ENCODE measurements around the gene IRF7. TPM values are rescaled to one million over a fixed set of nuclear protein-coding genes. Genes with fewer than 3 reads are reported as not detected.

Gene IRF7
- total and polyA plus RNA-seq, 2 of the 4 experiments (the other 2 are of a cell fraction): 1.6 to 4.5 TPM

DNA sequence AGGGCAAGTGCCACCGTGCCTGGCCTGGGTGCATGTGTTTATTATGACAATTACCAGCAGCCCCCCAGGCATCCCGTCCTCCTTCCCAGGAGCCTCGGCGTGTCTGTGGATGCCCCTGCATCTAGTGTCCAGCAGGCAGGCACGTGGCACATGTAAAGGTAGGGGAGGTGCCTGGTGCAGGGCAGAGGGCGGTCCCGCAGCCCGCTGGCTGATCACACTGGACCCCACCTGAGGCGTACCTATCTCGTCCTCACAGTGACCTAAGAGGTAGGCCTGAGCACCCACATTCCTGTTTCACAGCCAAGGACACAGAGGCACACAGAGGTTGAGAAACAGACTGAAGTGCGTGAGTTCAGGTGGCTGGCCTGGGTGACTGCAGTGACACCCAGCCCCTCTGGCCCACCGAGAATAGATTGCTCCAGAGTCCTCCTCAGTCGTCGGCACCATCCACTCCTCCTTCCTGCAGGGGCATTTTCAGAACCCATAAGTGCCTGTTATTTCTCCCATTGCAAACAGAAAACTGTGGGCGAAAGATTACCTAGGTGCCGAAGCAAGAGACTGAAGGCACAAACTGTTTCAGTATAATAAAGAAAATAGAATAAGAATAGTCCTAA lies 42.5 kb downstream of the IRF7 start:
- no peak overlapping the region for H4K91ac ChIP-seq (ENCODE audit: insufficient read depth, low read depth, low read length)
- no peaks in the 10 kb centered on the region; the same call in 1 of the 2 replicates for H3K27me3 ChIP-seq (ENCODE audit: control insufficient read depth, insufficient read depth, low read length)
- ATAC-seq (ENCODE audit: low read depth): no peak
- H2AK5ac ChIP-seq (ENCODE audit: low read depth, low read length): peak overlapping the region; percentile 26; the same call in 1 of the 2 replicates
- no peak overlapping the region for H3K56ac ChIP-seq (ENCODE audit: extremely low read depth, insufficient read depth, low read length)
- no peak overlapping the region for H3K9ac ChIP-seq (ENCODE audit: low read depth, low read length)
- in situ Hi-C loops (cut with MboI; ENCODE audit: low sequenced_read_pairs) (no loop called here), intact Hi-C loops (cut with micrococcal nuclease) (no loop called here), dilution Hi-C loops (cut with HindIII; ENCODE audit: low sequenced_read_pairs, unreplicated experiment) (no loop called here)
- WGBS, 2 experiments (ENCODE audit: extremely low coverage in 2 of 2, insufficient read length in 1 of 2): 97% methylated on average over 6 of the region's 16 CpGs; no CpG with 5 or more reads in 1 of the 2 experiments
- no peak overlapping the region for H3K18ac ChIP-seq (ENCODE audit: low read depth, low read length)
- no peak overlapping the region for H3K4ac ChIP-seq (ENCODE audit: low read depth, low read length)
- H3K9me1 ChIP-seq (ENCODE audit: insufficient read depth, low read length): peaks cover 7% of the 10 kb centered on the region; the same call in 1 of the 2 replicates
- no peak overlapping the region for H2AFZ ChIP-seq (replicated peaks; ENCODE audit: low read length, poor library complexity)
- DNase-seq: no peak
- TF ChIP-seq MAZ (IDR thresholded peaks at IDR 0.05; ENCODE audit: borderline replicate concordance, low read depth, low read length): no peak
- TF ChIP-seq RCOR1 (IDR thresholded peaks at IDR 0.05; ENCODE audit: insufficient replicate concordance, low read length): no peak
- no peak for TF ChIP-seq SMC3 (IDR thresholded peaks at IDR 0.05; ENCODE audit: low read depth, low read length)
- TF ChIP-seq, protein P1, sequence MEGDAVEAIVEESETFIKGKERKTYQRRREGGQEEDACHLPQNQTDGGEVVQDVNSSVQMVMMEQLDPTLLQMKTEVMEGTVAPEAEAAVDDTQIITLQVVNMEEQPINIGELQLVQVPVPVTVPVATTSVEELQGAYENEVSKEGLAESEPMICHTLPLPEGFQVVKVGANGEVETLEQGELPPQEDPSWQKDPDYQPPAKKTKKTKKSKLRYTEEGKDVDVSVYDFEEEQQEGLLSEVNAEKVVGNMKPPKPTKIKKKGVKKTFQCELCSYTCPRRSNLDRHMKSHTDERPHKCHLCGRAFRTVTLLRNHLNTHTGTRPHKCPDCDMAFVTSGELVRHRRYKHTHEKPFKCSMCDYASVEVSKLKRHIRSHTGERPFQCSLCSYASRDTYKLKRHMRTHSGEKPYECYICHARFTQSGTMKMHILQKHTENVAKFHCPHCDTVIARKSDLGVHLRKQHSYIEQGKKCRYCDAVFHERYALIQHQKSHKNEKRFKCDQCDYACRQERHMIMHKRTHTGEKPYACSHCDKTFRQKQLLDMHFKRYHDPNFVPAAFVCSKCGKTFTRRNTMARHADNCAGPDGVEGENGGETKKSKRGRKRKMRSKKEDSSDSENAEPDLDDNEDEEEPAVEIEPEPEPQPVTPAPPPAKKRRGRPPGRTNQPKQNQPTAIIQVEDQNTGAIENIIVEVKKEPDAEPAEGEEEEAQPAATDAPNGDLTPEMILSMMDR (conservative IDR thresholded peaks at IDR 0.05; ENCODE audit: low read depth, low read length): no peak
- TF ChIP-seq BHLHE40 (IDR thresholded peaks at IDR 0.05; ENCODE audit: low read depth, low read length): no peak
- TF ChIP-seq NFE2L2 (IDR thresholded peaks at IDR 0.05; ENCODE audit: low read depth, low read length): no peak
- TF ChIP-seq FOS (IDR thresholded peaks at IDR 0.05; ENCODE audit: low read depth, low read length): no peak
- no peak for TF ChIP-seq MXI1 (IDR thresholded peaks at IDR 0.05; ENCODE audit: borderline replicate concordance, low read depth, low read length)
- no peak for TF ChIP-seq MAFK (IDR thresholded peaks at IDR 0.05; ENCODE audit: low read depth, low read length)
- no peak for TF ChIP-seq POLR2A (IDR thresholded peaks at IDR 0.05; ENCODE audit: low read depth, low read length)
- no peak for TF ChIP-seq CEBPB (IDR thresholded peaks at IDR 0.05; ENCODE audit: low read depth, low read length)
- no peak for TF ChIP-seq CHD1 (IDR thresholded peaks at IDR 0.05; ENCODE audit: low read depth, low read length)
- no peak for TF ChIP-seq RAD21 (IDR thresholded peaks at IDR 0.05; ENCODE audit: low read length)
- TF ChIP-seq, protein P2, sequence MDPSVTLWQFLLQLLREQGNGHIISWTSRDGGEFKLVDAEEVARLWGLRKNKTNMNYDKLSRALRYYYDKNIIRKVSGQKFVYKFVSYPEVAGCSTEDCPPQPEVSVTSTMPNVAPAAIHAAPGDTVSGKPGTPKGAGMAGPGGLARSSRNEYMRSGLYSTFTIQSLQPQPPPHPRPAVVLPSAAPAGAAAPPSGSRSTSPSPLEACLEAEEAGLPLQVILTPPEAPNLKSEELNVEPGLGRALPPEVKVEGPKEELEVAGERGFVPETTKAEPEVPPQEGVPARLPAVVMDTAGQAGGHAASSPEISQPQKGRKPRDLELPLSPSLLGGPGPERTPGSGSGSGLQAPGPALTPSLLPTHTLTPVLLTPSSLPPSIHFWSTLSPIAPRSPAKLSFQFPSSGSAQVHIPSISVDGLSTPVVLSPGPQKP (IDR thresholded peaks at IDR 0.05; ENCODE audit: borderline replicate concordance, low read depth, low read length): no peak
- TF ChIP-seq RFX5 (IDR thresholded peaks at IDR 0.05; ENCODE audit: low read depth, low read length): no peak
- TF ChIP-seq, protein P3, sequence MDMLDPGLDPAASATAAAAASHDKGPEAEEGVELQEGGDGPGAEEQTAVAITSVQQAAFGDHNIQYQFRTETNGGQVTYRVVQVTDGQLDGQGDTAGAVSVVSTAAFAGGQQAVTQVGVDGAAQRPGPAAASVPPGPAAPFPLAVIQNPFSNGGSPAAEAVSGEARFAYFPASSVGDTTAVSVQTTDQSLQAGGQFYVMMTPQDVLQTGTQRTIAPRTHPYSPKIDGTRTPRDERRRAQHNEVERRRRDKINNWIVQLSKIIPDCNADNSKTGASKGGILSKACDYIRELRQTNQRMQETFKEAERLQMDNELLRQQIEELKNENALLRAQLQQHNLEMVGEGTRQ (IDR thresholded peaks at IDR 0.05; ENCODE audit: low read depth, low read length): no peak
- POLR2A ChIA-PET (ENCODE audit: unreplicated experiment): no interaction called here
- no peak overlapping the region for H2BK120ac ChIP-seq (ENCODE audit: low read depth, low read length)
- H3K14ac ChIP-seq (replicated peaks; ENCODE audit: low read depth, low read length): no peak overlapping the region
- H4K20me1 ChIP-seq (ENCODE audit: insufficient read depth, low read length): peaks cover 22% of the 10 kb centered on the region
- no peak overlapping the region for H3K4me3 ChIP-seq (ENCODE audit: insufficient read depth, low read depth, low read length)
- no peak overlapping the region for H3K27ac ChIP-seq (ENCODE audit: insufficient read depth, low read length)
- H3K23ac ChIP-seq (ENCODE audit: low read depth, low read length): no peak overlapping the region
- H3K9me3 ChIP-seq (ENCODE audit: control insufficient read depth, insufficient read depth, low read length): no peaks in the 10 kb centered on the region
- peaks cover 17% of the 10 kb centered on the region for H3K4me1 ChIP-seq (ENCODE audit: control insufficient read depth, insufficient read depth, low read length)
- H4K5ac ChIP-seq (ENCODE audit: low read depth, low read length): no peak overlapping the region
- no peak overlapping the region for H2BK20ac ChIP-seq (ENCODE audit: low read depth, low read length)
- H2BK15ac ChIP-seq (ENCODE audit: low read depth, low read length): no peak overlapping the region
- peak overlapping the region; percentile 65 for H2AK9ac ChIP-seq (replicated peaks; ENCODE audit: low read depth, low read length, poor library complexity)
- no peak overlapping the region for H3K4me2 ChIP-seq (ENCODE audit: low read depth, low read length)
- no TSS peak for BruUV-seq (replicated peaks)
- no peak overlapping the region for H4K8ac ChIP-seq (ENCODE audit: low read depth in 2 of 2, low read length in 2 of 2)
- no peaks in the 10 kb centered on the region; the same call in 1 of the 2 replicates for H3K36me3 ChIP-seq (ENCODE audit: control insufficient read depth, insufficient read depth, low read length)
- peaks cover 4 to 17% of the 10 kb centered on the region in 2 experiments; a peak in 2 of 4 replicates for H3K79me1 ChIP-seq (ENCODE audit: low read depth in 1 of 2, low read length in 2 of 2)
- H2BK5ac ChIP-seq (ENCODE audit: low read depth, low read length, poor library complexity, severe bottlenecking): no peak overlapping the region
- CTCF ChIA-PET: no interaction called here
